Osteocyte (in vitro differentiated cells): ENCODE results near the gene NOSIP. TPM values are rescaled to one million over a fixed set of nuclear protein-coding genes. Genes with fewer than 3 reads are reported as not detected.

Experiments
- DNase-seq: peaks from one replicate; pipeline ENCODE4 v3.0.0; 2021; ENCODE audit warnings: mixed read lengths; ENCODE audit not compliant: unreplicated experiment; ENCODE audit errors: extremely low spot score
- H3K27ac Mint-ChIP-seq: one replicate; pipeline ENCODE4 v1.8.0; 2021; ENCODE audit warnings: mild to moderate bottlenecking, mixed read lengths; ENCODE audit not compliant: unreplicated experiment
- H3K27me3 Mint-ChIP-seq: one replicate; pipeline ENCODE4 v1.8.0; 2021; ENCODE audit warnings: mixed read lengths; ENCODE audit not compliant: unreplicated experiment
- H3K36me3 Mint-ChIP-seq: one replicate; pipeline ENCODE4 v1.8.0; 2021; ENCODE audit warnings: mixed read lengths; ENCODE audit not compliant: unreplicated experiment
- H3K4me1 Mint-ChIP-seq: one replicate; pipeline ENCODE4 v1.8.0; 2021; ENCODE audit warnings: mixed read lengths; ENCODE audit not compliant: unreplicated experiment
- H3K4me3 Mint-ChIP-seq: one replicate; pipeline ENCODE4 v1.8.0; 2021; ENCODE audit warnings: mild to moderate bottlenecking, moderate library complexity, mixed read lengths; ENCODE audit not compliant: unreplicated experiment
- H3K9me3 Mint-ChIP-seq: one replicate; pipeline ENCODE4 v1.8.0; 2021; ENCODE audit warnings: mixed read lengths; ENCODE audit not compliant: unreplicated experiment
- CTCF ChIP-seq: fragments of 200-600 bp; sonication (generic); IDR thresholded peaks from 2 replicates; pipeline ENCODE4 v1.5.0; 2021; ENCODE audit warnings: antibody characterized with exemption, mild to moderate bottlenecking, moderate library complexity
- total RNA-seq: library from RNA; stranded (reverse); gene quantifications from 2 replicates; pipeline ENCODE4 v1.2.1, GENCODE V29; 2021

Gene NOSIP
- total RNA-seq, 1 donor from 2014 or later = 58.7 TPM

- TF ChIP-seq CTCF = no peak
- Mint-ChIP-seq H3K27me3 (no peaks in the 10 kb centered on the region), H3K9me3 (no peaks in the 10 kb centered on the region)
These were observed 37.3 kb downstream of the NOSIP start for GRCh38 chr19:49543032-49543431.

GRCh38 chr19:49542446-49542845, 37.9 kb downstream of the NOSIP start:
- H3K4me1 Mint-ChIP-seq = peaks cover 4% of the 10 kb centered on the region
- no peak overlapping the region for H3K4me3 Mint-ChIP-seq
- no peak for TF ChIP-seq CTCF
- H3K27ac Mint-ChIP-seq = peak overlapping the region; percentile 56
- H3K36me3 Mint-ChIP-seq = peaks cover 15% of the 10 kb centered on the region
- DNase-seq = no peak
- no peaks in the 10 kb centered on the region for H3K27me3 Mint-ChIP-seq
- no peaks in the 10 kb centered on the region for H3K9me3 Mint-ChIP-seq

More at GRCh38 chr19:49543032-49543431, 37.3 kb downstream of the NOSIP start:
- peaks cover 15% of the 10 kb centered on the region for H3K36me3 Mint-ChIP-seq
- no peak for DNase-seq
- H3K4me3 Mint-ChIP-seq = no peak overlapping the region
- peaks cover 4% of the 10 kb centered on the region for H3K4me1 Mint-ChIP-seq
- H3K27ac Mint-ChIP-seq = no peak overlapping the region

- Mint-ChIP-seq H3K36me3 (peaks cover 18% of the 10 kb centered on the region), H3K9me3 (no peaks in the 10 kb centered on the region), H3K4me3 (no peak overlapping the region), H3K27me3 (no peaks in the 10 kb centered on the region), H3K4me1 (peaks cover 3% of the 10 kb centered on the region), H3K27ac (no peak overlapping the region)
- DNase-seq = no peak
- no peak for TF ChIP-seq CTCF
These were observed 38.4 kb downstream of the NOSIP start for GRCh38 chr19:49541914-49542313.

GRCh38 chr19:49539192-49539952, 41.0 kb downstream of the NOSIP start:
- TF ChIP-seq CTCF = no peak
- Mint-ChIP-seq H3K27ac (no peak overlapping the region), H3K4me1 (peaks cover 3% of the 10 kb centered on the region), H3K27me3 (no peaks in the 10 kb centered on the region), H3K36me3 (peaks cover 20% of the 10 kb centered on the region), H3K4me3 (no peak overlapping the region), H3K9me3 (no peaks in the 10 kb centered on the region)
- no peak for DNase-seq

GRCh38 chr19:49538643-49539042, 41.7 kb downstream of the NOSIP start:
- Mint-ChIP-seq H3K4me1 (peaks cover 5% of the 10 kb centered on the region), H3K27me3 (no peaks in the 10 kb centered on the region), H3K4me3 (no peak overlapping the region), H3K36me3 (peaks cover 20% of the 10 kb centered on the region), H3K27ac (no peak overlapping the region), H3K9me3 (no peaks in the 10 kb centered on the region)
- DNase-seq = no peak
- TF ChIP-seq CTCF = no peak
